Measurements from ENCODE around the gene ENPP6.

The ENPP6 gene

DNA sequence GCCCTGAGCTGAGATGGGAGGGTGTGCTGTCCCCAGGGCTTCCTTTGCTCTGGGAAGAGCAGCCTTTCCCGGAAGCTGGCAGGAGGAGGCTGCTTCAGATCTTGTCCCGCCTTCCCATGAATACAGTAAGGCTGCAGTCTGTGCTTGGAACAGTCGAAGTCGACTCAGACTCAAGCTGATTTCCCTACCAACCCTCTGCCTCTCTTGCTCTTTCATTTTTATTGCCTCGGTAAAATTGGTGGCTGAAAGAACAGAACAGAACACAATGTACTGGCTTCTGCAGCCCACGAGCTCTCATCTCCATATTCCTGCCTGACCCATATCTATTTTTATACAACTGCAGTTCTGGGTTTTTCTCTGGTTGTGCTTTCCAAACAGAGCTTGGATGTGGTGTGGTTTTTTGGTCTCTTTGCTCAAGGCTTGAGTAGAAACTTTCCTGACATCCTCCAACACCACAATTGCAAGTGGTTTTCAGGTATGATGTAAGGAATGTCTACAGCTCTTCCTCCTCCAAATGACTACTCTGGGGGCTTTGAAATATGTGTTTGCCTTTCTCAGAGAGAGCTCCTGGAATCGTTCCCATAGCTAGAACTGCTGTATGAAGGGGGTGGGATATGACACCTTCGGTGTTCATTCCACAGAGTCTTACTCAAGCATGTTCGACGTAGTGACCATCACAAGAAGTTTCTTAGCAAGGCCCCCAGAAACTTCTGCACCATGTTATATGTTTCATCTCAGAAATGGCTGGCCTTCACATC lies 61.3 kb downstream of the ENPP6 start:
- TF ChIP-seq GATA2 (IDR thresholded peaks at IDR 0.05; ENCODE audit: low read depth, low read length) (no peak), GATA3 (IDR thresholded peaks at IDR 0.05; ENCODE audit: low read depth, low read length) (no peak)

DNA sequence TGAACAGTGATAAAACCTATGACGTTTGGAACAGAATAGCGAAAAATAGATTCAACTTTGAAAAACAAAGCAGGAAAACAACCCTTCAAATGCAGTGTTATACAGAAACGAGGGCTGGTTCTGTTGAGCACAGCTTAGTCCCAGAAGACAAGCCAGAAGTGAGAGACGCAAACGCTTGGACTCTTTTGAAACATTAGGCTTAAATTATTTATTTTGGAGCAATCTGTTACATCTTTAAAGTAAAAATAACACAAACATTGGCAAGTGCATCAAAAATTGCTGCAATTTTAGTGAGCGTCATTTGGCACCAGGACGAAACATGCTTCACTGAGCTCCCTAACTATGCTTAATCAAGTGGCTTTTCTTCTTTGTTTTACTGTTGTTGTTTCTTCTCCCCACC lies 63.5 kb downstream of the ENPP6 start:
- no peak for TF ChIP-seq GATA2 (IDR thresholded peaks at IDR 0.05; ENCODE audit: low read depth, low read length)

DNA sequence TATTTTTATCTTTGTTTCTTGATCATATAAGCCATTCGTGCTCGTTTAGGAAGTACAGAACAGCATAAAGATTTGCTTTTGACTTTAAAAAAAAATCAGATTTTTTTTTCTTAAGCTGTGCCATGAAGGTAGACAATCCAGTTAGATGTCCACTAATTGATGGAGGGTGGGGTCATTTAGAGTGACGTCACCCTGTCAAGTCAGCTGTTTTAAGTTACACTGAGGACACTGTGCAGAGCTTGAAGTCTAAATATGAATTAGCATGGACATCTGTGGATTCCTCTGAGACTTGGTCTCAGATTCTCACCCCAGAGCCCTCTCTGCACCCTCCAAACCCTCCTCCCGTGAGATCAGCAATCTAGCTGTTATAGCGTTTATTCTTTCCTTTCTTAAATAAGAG lies 63.9 kb downstream of the ENPP6 start:
- TF ChIP-seq GATA2 (IDR thresholded peaks at IDR 0.05; ENCODE audit: low read depth, low read length) (no peak), GATA3 (IDR thresholded peaks at IDR 0.05; ENCODE audit: low read depth, low read length) (no peak)

- no peak for TF ChIP-seq GATA2 (IDR thresholded peaks at IDR 0.05; ENCODE audit: low read depth, low read length)
- TF ChIP-seq GATA3 (IDR thresholded peaks at IDR 0.05; ENCODE audit: low read depth, low read length): no peak
Observed at GRCh38 chr4:184151988-184152485, 65.6 kb downstream of the ENPP6 start.

DNA sequence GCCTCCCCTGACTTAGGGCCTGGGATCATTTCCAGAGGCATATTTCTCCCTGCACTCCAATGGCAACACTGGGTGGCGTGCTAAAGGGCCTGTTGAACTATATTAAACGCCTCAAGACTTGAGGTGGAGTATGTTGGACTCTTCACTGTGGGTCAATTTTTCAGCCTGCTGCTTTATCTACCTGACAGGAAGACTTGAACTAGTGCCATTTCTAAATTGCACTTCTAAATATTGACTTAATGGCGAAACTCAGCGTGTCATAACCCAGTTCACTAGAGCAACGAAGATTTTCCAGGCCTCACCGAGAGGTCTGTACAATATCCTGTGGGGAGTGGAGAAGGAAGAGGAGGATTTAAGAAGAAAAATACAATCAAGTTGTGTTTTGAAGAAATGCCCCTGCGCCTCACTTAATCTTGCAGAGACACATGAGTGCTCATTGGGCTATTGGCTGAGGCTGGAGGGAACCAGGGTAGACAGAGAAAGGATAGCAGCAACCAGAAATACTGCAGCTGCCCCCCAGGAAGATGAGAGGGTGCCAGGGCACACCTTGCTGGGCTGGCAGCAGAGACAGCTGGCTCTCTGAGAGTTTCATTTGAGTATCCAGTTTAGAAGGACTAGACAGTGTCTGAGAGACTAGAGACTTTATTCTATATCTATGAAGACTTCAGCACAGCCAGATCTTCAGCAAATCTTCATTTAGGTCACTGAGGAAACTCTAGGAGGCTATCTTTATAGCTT lies 67.4 kb downstream of the ENPP6 start:
- TF ChIP-seq GATA3 (IDR thresholded peaks at IDR 0.05; ENCODE audit: low read depth, low read length) (no peak), GATA2 (IDR thresholded peaks at IDR 0.05; ENCODE audit: low read depth, low read length) (no peak)

DNA sequence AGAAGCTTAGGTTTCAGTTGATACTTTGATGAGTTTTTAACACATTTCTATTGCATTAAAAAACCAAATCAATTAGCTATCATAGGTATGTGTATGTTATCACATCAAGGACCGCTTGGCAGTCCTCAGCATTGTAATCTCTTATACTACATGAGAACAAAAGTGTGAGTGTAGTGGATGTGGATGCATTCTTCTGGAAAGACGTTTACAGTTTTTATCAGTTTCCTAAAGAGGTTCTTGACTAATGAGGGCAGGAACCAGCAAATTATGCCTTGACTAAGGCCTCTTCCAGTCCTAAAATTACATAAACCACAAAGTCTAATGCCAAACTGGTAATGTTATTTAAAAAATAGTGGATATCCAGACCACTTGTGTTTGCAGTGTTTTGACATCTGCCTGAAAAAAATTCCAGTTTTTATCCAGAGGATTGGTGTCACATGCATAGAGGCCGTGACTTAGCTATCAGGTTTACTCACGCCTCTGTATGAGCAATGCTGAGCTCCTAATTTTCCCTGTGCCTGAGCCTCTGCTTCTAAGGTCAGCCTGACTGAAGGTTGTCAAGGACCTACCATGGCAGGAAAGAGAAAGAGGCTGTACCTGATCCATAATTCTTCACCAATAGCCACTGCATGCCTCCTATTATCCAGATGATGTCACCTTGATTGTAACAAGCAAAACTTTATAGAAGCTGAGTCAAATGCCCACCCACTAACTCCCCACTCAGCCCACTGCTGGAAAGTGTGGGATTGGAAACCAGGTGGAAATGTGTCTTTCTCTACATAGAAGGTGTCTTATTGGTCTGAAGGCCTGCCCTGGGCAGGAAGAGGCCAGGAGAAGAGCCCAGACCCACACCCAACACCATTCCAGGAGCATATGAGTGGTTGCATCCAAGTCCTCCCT lies 68.7 kb downstream of the ENPP6 start:
- TF ChIP-seq GATA3 (IDR thresholded peaks at IDR 0.05; ENCODE audit: low read depth, low read length): no peak
- TF ChIP-seq GATA2 (IDR thresholded peaks at IDR 0.05; ENCODE audit: low read depth, low read length): no peak

GRCh38 chr4:184147858-184148737 lies 69.6 kb downstream of the ENPP6 start:
- TF ChIP-seq GATA2 (IDR thresholded peaks at IDR 0.05; ENCODE audit: low read depth, low read length) (no peak), GATA3 (IDR thresholded peaks at IDR 0.05; ENCODE audit: low read depth, low read length) (no peak)

DNA sequence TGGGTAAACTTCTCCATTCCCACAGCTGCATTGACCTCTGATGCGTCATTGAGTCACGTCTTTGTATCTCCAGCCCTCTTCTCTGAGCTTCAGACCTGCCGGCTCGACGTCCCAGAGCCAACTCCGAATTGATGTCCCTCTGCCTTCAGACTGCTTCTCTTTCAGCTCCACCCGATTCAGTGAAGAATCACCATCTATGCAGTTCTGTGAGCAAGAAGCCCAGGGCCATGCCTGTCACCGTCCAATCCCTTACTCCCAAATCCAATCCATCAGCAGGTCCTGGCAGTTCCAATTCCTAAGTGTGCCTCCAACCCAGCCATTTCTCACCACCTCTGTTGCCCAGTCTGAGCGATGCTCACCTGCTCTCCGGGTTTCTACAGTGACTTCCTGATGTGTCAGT lies 70.7 kb downstream of the ENPP6 start:
- no peak for TF ChIP-seq GATA3 (IDR thresholded peaks at IDR 0.05; ENCODE audit: low read depth, low read length)
- TF ChIP-seq GATA2 (IDR thresholded peaks at IDR 0.05; ENCODE audit: low read depth, low read length): no peak

DNA sequence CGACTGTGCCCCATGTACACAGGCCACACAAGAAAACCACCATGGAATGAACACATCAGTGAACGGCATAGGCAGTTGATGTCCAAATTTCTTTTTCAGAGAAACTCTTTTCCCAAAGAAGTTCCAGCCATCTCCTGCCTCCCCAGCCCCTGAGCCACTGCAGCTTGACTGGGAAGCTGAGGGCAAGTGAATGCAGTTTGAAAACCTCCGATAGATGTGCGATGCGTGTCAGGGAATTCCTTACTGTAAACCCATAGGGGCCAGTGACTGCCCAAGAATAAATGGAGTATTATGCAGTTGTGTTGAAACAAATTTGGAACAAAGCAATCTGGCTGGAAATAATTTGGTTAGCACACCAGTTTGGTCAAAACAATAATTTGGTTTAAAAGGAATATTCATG lies 72.1 kb downstream of the ENPP6 start:
- TF ChIP-seq GATA2 (IDR thresholded peaks at IDR 0.05; ENCODE audit: low read depth, low read length) (no peak), GATA3 (IDR thresholded peaks at IDR 0.05; ENCODE audit: low read depth, low read length) (no peak)

- TF ChIP-seq GATA2 (IDR thresholded peaks at IDR 0.05; ENCODE audit: low read depth, low read length) (no peak), GATA3 (IDR thresholded peaks at IDR 0.05; ENCODE audit: low read depth, low read length) (no peak)
Observed at GRCh38 chr4:184143770-184144564, 73.7 kb downstream of the ENPP6 start.

GRCh38 chr4:184142121-184143000 lies 75.3 kb downstream of the ENPP6 start:
- no peak for TF ChIP-seq GATA2 (IDR thresholded peaks at IDR 0.05; ENCODE audit: low read depth, low read length)
- TF ChIP-seq GATA3 (IDR thresholded peaks at IDR 0.05; ENCODE audit: low read depth, low read length): no peak

- TF ChIP-seq GATA3 (IDR thresholded peaks at IDR 0.05; ENCODE audit: low read depth, low read length): no peak
- TF ChIP-seq GATA2 (IDR thresholded peaks at IDR 0.05; ENCODE audit: low read depth, low read length): no peak
Observed at GRCh38 chr4:184136525-184136924, 81.1 kb downstream of the ENPP6 start.
